Trophoblast cell (in vitro differentiated cells and primary cell): ENCODE measurements around the gene PHLPP1.

Experiments
- DNase-seq, 2 donors: peaks; one replicate each; pipeline ENCODE4 v3.0.0-alpha.2; 2016
- H2AFZ ChIP-seq: 2 replicates; pipeline ENCODE4 v1.6.1; 2013; ENCODE audit warnings: low read length, moderate library complexity, mild to moderate bottlenecking; ENCODE audit not compliant: insufficient read depth, poor library complexity
- H2AK5ac ChIP-seq: 2 replicates; pipeline ENCODE4 v1.6.1; 2013; ENCODE audit warnings: mild to moderate bottlenecking, low read length
- H2BK120ac ChIP-seq: 2 replicates; pipeline ENCODE4 v1.6.1; 2013; ENCODE audit warnings: low read length, mild to moderate bottlenecking, moderate library complexity; ENCODE audit not compliant: insufficient read depth, poor library complexity
- H2BK12ac ChIP-seq: 2 replicates; pipeline ENCODE4 v1.6.1; 2013; ENCODE audit warnings: mild to moderate bottlenecking, low read length, moderate library complexity
- H2BK5ac ChIP-seq: 2 replicates; pipeline ENCODE4 v1.6.1; 2013; ENCODE audit warnings: low read length, low read depth, moderate library complexity, mild to moderate bottlenecking; ENCODE audit not compliant: poor library complexity
- H3K14ac ChIP-seq: 2 replicates; pipeline ENCODE4 v1.6.1; 2013; ENCODE audit warnings: mild to moderate bottlenecking, low read length
- H3K18ac ChIP-seq: 2 replicates; pipeline ENCODE4 v1.6.1; 2013; ENCODE audit warnings: mild to moderate bottlenecking, low read length
- H3K23ac ChIP-seq: 2 replicates; pipeline ENCODE4 v1.6.1; 2013; ENCODE audit warnings: low read length
- H3K27ac ChIP-seq: 2 replicates; pipeline ENCODE4 v1.5.1; 2013; ENCODE audit warnings: low read depth, mild to moderate bottlenecking, inconsistent platforms, low read length, moderate library complexity
- H3K27me3 ChIP-seq: 2 replicates; pipeline ENCODE4 v1.6.1; 2013; ENCODE audit warnings: inconsistent platforms, mild to moderate bottlenecking, low read length, moderate library complexity; ENCODE audit not compliant: insufficient read depth
- H3K36me3 ChIP-seq, 2 experiments: 1 replicate in 1 of 2; 2 replicates in 1 of 2; pipeline ENCODE4 v1.6.1; 2013; ENCODE audit warnings: low read length in 2 of 2, mild to moderate bottlenecking in 2 of 2, moderate library complexity in 1 of 2; ENCODE audit not compliant: insufficient read depth in 2 of 2, control insufficient read depth in 1 of 2
- H3K4ac ChIP-seq: 2 replicates; pipeline ENCODE4 v1.6.1; 2013; ENCODE audit warnings: low read depth, mild to moderate bottlenecking, low read length, moderate library complexity
- H3K4me1 ChIP-seq, 2 experiments: 1 replicate in 1 of 2; 2 replicates in 1 of 2; pipeline ENCODE4 v1.6.1; 2013; ENCODE audit warnings: low read length in 2 of 2, mild to moderate bottlenecking in 2 of 2, moderate library complexity in 1 of 2; ENCODE audit not compliant: insufficient read depth in 2 of 2, control insufficient read depth in 1 of 2
- H3K4me2 ChIP-seq: 2 replicates; pipeline ENCODE4 v1.6.1; 2013; ENCODE audit warnings: inconsistent platforms, mild to moderate bottlenecking, low read length, moderate library complexity
- H3K4me3 ChIP-seq: 2 replicates; pipeline ENCODE4 v1.5.1; 2013; ENCODE audit warnings: mild to moderate bottlenecking, low read depth, low read length, inconsistent platforms
- H3K79me1 ChIP-seq: one replicate; pipeline ENCODE4 v1.6.1; 2013; ENCODE audit warnings: low read length
- H3K79me2 ChIP-seq: 2 replicates; pipeline ENCODE4 v1.6.1; 2013; ENCODE audit warnings: low read length, mild to moderate bottlenecking; ENCODE audit not compliant: control insufficient read depth, insufficient read depth, poor library complexity
- H3K9ac ChIP-seq: 2 replicates; pipeline ENCODE4 v1.6.1; 2013; ENCODE audit warnings: mild to moderate bottlenecking, low read length
- H3K9me3 ChIP-seq: 2 replicates; pipeline ENCODE4 v1.6.1; 2013; ENCODE audit warnings: low read depth, mild to moderate bottlenecking, control low read depth, inconsistent platforms, low read length; ENCODE audit not compliant: insufficient read depth
- H4K12ac ChIP-seq: 2 replicates; pipeline ENCODE4 v1.6.1; 2013; ENCODE audit warnings: low read depth, mild to moderate bottlenecking, low read length, moderate library complexity
- H4K8ac ChIP-seq: 2 replicates; pipeline ENCODE4 v1.6.1; 2013; ENCODE audit warnings: low read depth, mild to moderate bottlenecking, low read length, moderate library complexity
- H4K91ac ChIP-seq: one replicate; pipeline ENCODE4 v1.6.1; 2013; ENCODE audit warnings: low read depth, mild to moderate bottlenecking, low read length, moderate library complexity
- WGBS: extraction: QIAGEN DNeasy Blood & Tissue Kit; methylation state at CpG from one replicate; pipeline ENCODE4 v1.1.7; 2013; ENCODE audit warnings: missing lambda C conversion rate; ENCODE audit not compliant: insufficient read length, insufficient coverage; ENCODE audit errors: extremely low coverage; 5-methylcytosine and 5-hydroxymethylcytosine counted together

PHLPP1 gene

GRCh38 chr18:62880673-62881364 lies 165.5 kb downstream of the PHLPP1 start:
- H4K12ac ChIP-seq: no peak overlapping the region
- no peak overlapping the region for H3K4ac ChIP-seq
- no peak overlapping the region for H2BK120ac ChIP-seq
- H3K4me3 ChIP-seq: no peak overlapping the region
- no peak overlapping the region for H3K9ac ChIP-seq
- no peaks in the 10 kb centered on the region for H3K27me3 ChIP-seq
- no peak overlapping the region for H3K23ac ChIP-seq
- no peak overlapping the region for H3K18ac ChIP-seq
- H4K91ac ChIP-seq: no peak overlapping the region
- DNase-seq: no peak
- H2AFZ ChIP-seq: no peak overlapping the region
- no peak overlapping the region for H2AK5ac ChIP-seq
- peaks cover 2 to 6% of the 10 kb centered on the region in 2 experiments for H3K4me1 ChIP-seq
- WGBS: no CpG with 5 or more reads among the region's 4 CpGs
- H2BK5ac ChIP-seq: no peak overlapping the region
- H2BK12ac ChIP-seq: no peak overlapping the region
- no peaks in the 10 kb centered on the region for H3K36me3 ChIP-seq
- H3K14ac ChIP-seq: no peak overlapping the region
- no peak overlapping the region for H4K8ac ChIP-seq
- H3K4me2 ChIP-seq: no peak overlapping the region
- H3K9me3 ChIP-seq: no peaks in the 10 kb centered on the region
- H3K79me1 ChIP-seq: no peaks in the 10 kb centered on the region
- no peaks in the 10 kb centered on the region for H3K79me2 ChIP-seq
- H3K27ac ChIP-seq: no peak overlapping the region

- no peaks in the 10 kb centered on the region for H3K79me2 ChIP-seq
- no peak overlapping the region for H3K14ac ChIP-seq
- no peak overlapping the region for H3K27ac ChIP-seq
- H3K9me3 ChIP-seq: no peaks in the 10 kb centered on the region
- no peak overlapping the region for H3K18ac ChIP-seq
- no peak overlapping the region for H3K4me2 ChIP-seq
- WGBS: no CpG with 5 or more reads among the region's 4 CpGs
- no peak overlapping the region for H4K91ac ChIP-seq
- H2BK120ac ChIP-seq: no peak overlapping the region
- no peak for DNase-seq
- no peak overlapping the region for H3K9ac ChIP-seq
- H3K27me3 ChIP-seq: no peaks in the 10 kb centered on the region
- no peak overlapping the region for H2BK12ac ChIP-seq
- H2AK5ac ChIP-seq: no peak overlapping the region
- H2AFZ ChIP-seq: no peak overlapping the region
- no peaks in the 10 kb centered on the region for H3K79me1 ChIP-seq
- H4K12ac ChIP-seq: no peak overlapping the region
- H3K4me3 ChIP-seq: no peak overlapping the region
- H3K23ac ChIP-seq: no peak overlapping the region
- H3K4ac ChIP-seq: no peak overlapping the region
- H2BK5ac ChIP-seq: no peak overlapping the region
- H3K36me3 ChIP-seq: no peaks in the 10 kb centered on the region
- H3K4me1 ChIP-seq: peaks cover 2 to 6% of the 10 kb centered on the region in 2 experiments
- no peak overlapping the region for H4K8ac ChIP-seq
These were observed 166.2 kb downstream of the PHLPP1 start for GRCh38 chr18:62881509-62882016.

DNA sequence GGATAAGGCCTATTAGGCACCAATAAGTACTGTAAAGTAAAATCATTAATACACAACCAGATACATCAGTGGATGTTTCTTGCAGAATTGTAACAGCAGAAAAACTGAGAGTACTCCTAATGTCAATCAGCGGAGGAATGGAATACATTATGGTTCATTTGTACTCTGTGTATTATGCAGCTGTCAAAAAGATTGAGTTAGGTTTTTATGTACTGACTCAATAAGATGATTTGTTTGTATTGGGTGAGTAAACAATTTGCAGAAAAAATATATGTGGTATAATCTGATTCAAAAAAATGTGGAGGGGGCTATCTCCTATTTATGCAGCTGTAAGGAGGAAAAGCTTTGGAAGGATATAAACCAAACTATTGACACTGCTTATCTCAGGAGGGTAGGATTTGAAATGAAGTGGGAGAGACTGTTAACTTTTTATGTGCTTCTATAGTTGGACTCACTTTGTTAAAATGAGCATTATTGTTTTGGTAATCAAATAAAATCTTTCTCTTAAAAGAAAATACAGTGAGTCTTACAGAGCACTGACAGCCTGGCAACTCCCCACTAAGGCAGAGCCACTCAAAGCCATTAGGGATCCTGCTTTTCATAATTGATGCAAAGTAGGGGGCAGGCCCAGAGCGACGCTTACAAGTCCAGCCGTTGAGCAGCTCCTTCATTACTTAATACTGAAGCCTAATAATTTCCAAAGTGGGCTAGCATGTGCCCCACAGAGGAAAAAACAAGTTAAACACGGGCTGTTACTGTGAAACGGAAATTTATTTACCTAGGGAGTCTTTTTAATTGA lies 168.8 kb downstream of the PHLPP1 start:
- Histone ChIP-seq H3K14ac (no peak overlapping the region), H3K18ac (no peak overlapping the region), H2AFZ (no peak overlapping the region), H3K4ac (no peak overlapping the region), H3K4me2 (no peak overlapping the region), H3K79me2 (no peaks in the 10 kb centered on the region), H3K9me3 (no peaks in the 10 kb centered on the region), H3K4me1 (peaks cover 5 to 9% of the 10 kb centered on the region in 2 experiments), H2AK5ac (no peak overlapping the region), H3K27ac (no peak overlapping the region), H2BK5ac (no peak overlapping the region), H4K8ac (no peak overlapping the region), H3K36me3 (no peaks in the 10 kb centered on the region), H3K23ac (no peak overlapping the region), H3K79me1 (peaks cover 2% of the 10 kb centered on the region), H4K91ac (no peak overlapping the region), H3K4me3 (no peak overlapping the region), H4K12ac (no peak overlapping the region), H3K9ac (no peak overlapping the region), H3K27me3 (no peaks in the 10 kb centered on the region), H2BK120ac (no peak overlapping the region), H2BK12ac (no peak overlapping the region)
- DNase-seq: no peak
- WGBS: no CpG with 5 or more reads among the region's 6 CpGs

GRCh38 chr18:62885804-62886203 lies 170.5 kb downstream of the PHLPP1 start:
- no peak overlapping the region for H4K12ac ChIP-seq

More at GRCh38 chr18:62885804-62886203, 170.5 kb downstream of the PHLPP1 start:
- Histone ChIP-seq H3K9me3 (no peaks in the 10 kb centered on the region), H3K36me3 (no peaks in the 10 kb centered on the region), H2AK5ac (no peak overlapping the region), H2BK12ac (no peak overlapping the region), H3K23ac (no peak overlapping the region), H3K4me1 (peaks cover 5 to 12% of the 10 kb centered on the region in 2 experiments), H3K4me3 (no peak overlapping the region), H3K14ac (no peak overlapping the region), H3K79me1 (peaks cover 4% of the 10 kb centered on the region), H4K91ac (no peak overlapping the region), H3K9ac (no peak overlapping the region), H2AFZ (no peak overlapping the region), H3K4ac (no peak overlapping the region), H2BK120ac (no peak overlapping the region), H3K27me3 (no peaks in the 10 kb centered on the region), H3K18ac (no peak overlapping the region), H3K27ac (no peak overlapping the region), H3K4me2 (no peak overlapping the region), H4K8ac (no peak overlapping the region), H2BK5ac (no peak overlapping the region), H3K79me2 (peaks cover 2% of the 10 kb centered on the region)
- DNase-seq: no peak
- no CpG with 5 or more reads among the region's 3 CpGs for WGBS
